ENCODE results near the gene GRIFIN.

DNA sequence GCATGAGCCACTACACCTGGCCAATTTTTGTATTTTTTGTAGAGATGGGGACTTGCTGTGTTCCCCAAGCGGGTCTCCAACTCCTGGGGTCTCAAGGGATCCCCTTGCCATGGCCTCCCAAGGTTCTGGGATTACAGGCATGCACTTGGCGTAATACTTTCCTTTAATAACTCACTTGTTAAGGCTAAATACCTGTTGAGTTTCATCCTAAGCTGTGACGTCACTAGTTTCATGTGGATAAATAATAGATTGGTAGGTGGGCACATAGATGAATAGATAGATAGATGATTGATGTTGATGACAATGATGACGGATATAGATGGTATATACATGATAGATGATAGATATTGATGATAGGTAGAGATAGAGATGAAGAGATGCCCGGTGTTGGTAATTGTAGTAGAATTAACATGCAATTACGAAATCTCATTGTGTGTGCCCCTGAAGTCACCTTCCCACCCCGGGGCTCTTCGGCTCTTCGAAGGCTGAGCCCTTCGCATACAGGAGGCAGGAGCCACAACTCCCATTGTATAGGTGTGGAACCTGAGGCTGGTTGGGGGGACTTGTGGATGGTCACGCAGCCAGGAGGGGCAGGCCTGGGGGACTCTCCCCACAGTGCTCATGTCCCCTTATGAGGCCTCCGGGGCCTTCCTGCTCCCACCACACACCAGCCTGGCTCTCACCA lies 2.6 kb downstream of the GRIFIN start:
- TF ChIP-seq, protein P1, sequence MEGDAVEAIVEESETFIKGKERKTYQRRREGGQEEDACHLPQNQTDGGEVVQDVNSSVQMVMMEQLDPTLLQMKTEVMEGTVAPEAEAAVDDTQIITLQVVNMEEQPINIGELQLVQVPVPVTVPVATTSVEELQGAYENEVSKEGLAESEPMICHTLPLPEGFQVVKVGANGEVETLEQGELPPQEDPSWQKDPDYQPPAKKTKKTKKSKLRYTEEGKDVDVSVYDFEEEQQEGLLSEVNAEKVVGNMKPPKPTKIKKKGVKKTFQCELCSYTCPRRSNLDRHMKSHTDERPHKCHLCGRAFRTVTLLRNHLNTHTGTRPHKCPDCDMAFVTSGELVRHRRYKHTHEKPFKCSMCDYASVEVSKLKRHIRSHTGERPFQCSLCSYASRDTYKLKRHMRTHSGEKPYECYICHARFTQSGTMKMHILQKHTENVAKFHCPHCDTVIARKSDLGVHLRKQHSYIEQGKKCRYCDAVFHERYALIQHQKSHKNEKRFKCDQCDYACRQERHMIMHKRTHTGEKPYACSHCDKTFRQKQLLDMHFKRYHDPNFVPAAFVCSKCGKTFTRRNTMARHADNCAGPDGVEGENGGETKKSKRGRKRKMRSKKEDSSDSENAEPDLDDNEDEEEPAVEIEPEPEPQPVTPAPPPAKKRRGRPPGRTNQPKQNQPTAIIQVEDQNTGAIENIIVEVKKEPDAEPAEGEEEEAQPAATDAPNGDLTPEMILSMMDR (optimal IDR thresholded peaks at IDR 0.05 in 1 of 3, IDR thresholded peaks at IDR 0.05 in 1 of 3, conservative IDR thresholded peaks at IDR 0.05 in 1 of 3; ENCODE audit: extremely low read depth in 1 of 3, insufficient read depth in 2 of 3, low read length in 3 of 3): no peak
- no peak for TF ChIP-seq EZH2 (IDR thresholded peaks at IDR 0.05; ENCODE audit: low read length)
